Measurements from ENCODE around the gene DGCR6L. TPM values are rescaled to one million over a fixed set of nuclear protein-coding genes. Genes with fewer than 3 reads are reported as not detected.
"Not testable (repeated sequence)": the region's sequence is repeated elsewhere in the genome, so short reads cannot be mapped to it uniquely, and the experiment has no call there.

DGCR6L gene
- total RNA-seq, 1 donor from 2014 or later = 33.3 TPM

GRCh38 chr22:20307448-20308447 lies 12.1 kb downstream of the DGCR6L start:
- not testable (repeated sequence) for H3K27ac ChIP-seq (ENCODE audit: low read depth, low read length); H3K27me3 ChIP-seq (ENCODE audit: insufficient read depth, low read length); FAIRE-seq; H3K9ac ChIP-seq (ENCODE audit: low read length); H3K27ac Mint-ChIP-seq (ENCODE audit: unreplicated experiment); DNase-seq (ENCODE audit: low read depth); H2AFZ ChIP-seq (ENCODE audit: low read depth, low read length); H3K79me2 ChIP-seq (ENCODE audit: insufficient read depth, low read length); H3K36me3 Mint-ChIP-seq (ENCODE audit: low read depth, unreplicated experiment); H3K4me1 Mint-ChIP-seq (ENCODE audit: low read depth, unreplicated experiment); H3K27me3 Mint-ChIP-seq (ENCODE audit: low read depth, unreplicated experiment); H3K4me3 Mint-ChIP-seq (ENCODE audit: unreplicated experiment); H3K36me3 ChIP-seq (ENCODE audit: insufficient read depth, low read length); H4K20me1 ChIP-seq (ENCODE audit: insufficient read depth, low read length); H3K4me3 ChIP-seq (ENCODE audit: insufficient read depth, low read depth, low read length); H3K4me1 ChIP-seq (ENCODE audit: insufficient read depth, low read length); H3K4me2 ChIP-seq (ENCODE audit: low read length); H3K9me3 ChIP-seq (ENCODE audit: insufficient read depth, low read depth, low read length); H3K9me3 Mint-ChIP-seq (ENCODE audit: unreplicated experiment)

GRCh38 chr22:20306646-20307447 lies 13.0 kb downstream of the DGCR6L start:
- H3K9me3 ChIP-seq (ENCODE audit: insufficient read depth, low read depth, low read length); H3K4me1 Mint-ChIP-seq (ENCODE audit: low read depth, unreplicated experiment); H3K27me3 ChIP-seq (ENCODE audit: insufficient read depth, low read length); H3K9ac ChIP-seq (ENCODE audit: low read length); H3K4me3 ChIP-seq (ENCODE audit: insufficient read depth, low read depth, low read length); H3K4me1 ChIP-seq (ENCODE audit: insufficient read depth, low read length); H3K36me3 Mint-ChIP-seq (ENCODE audit: low read depth, unreplicated experiment); DNase-seq (ENCODE audit: low read depth); H3K27me3 Mint-ChIP-seq (ENCODE audit: low read depth, unreplicated experiment); H3K4me3 Mint-ChIP-seq (ENCODE audit: unreplicated experiment); H3K4me2 ChIP-seq (ENCODE audit: low read length); H3K36me3 ChIP-seq (ENCODE audit: insufficient read depth, low read length); H3K79me2 ChIP-seq (ENCODE audit: insufficient read depth, low read length); H3K9me3 Mint-ChIP-seq (ENCODE audit: unreplicated experiment); H4K20me1 ChIP-seq (ENCODE audit: insufficient read depth, low read length); H2AFZ ChIP-seq (ENCODE audit: low read depth, low read length); H3K27ac ChIP-seq (ENCODE audit: low read depth, low read length); H3K27ac Mint-ChIP-seq (ENCODE audit: unreplicated experiment); FAIRE-seq: not testable (repeated sequence)

- peaks cover under 1% of the 10 kb centered on the region for H3K27me3 ChIP-seq (ENCODE audit: insufficient read depth, low read length)
- FAIRE-seq (no peak), DNase-seq (ENCODE audit: low read depth) (no peak)
- no peaks in the 10 kb centered on the region for H4K20me1 ChIP-seq (ENCODE audit: insufficient read depth, low read length)
- H3K36me3 ChIP-seq (ENCODE audit: insufficient read depth, low read length) = no peaks in the 10 kb centered on the region
- H3K9ac ChIP-seq (ENCODE audit: low read length) = no peak overlapping the region
- no peak overlapping the region for H3K4me3 ChIP-seq (ENCODE audit: insufficient read depth, low read depth, low read length)
- Mint-ChIP-seq H3K4me3 (ENCODE audit: unreplicated experiment) (no peak overlapping the region), H3K9me3 (ENCODE audit: unreplicated experiment) (no peaks in the 10 kb centered on the region), H3K4me1 (ENCODE audit: low read depth, unreplicated experiment) (no peaks in the 10 kb centered on the region), H3K27me3 (ENCODE audit: low read depth, unreplicated experiment) (peaks cover 14% of the 10 kb centered on the region), H3K27ac (ENCODE audit: unreplicated experiment) (no peak overlapping the region), H3K36me3 (ENCODE audit: low read depth, unreplicated experiment) (no peaks in the 10 kb centered on the region)
- no peaks in the 10 kb centered on the region for H3K4me1 ChIP-seq (ENCODE audit: insufficient read depth, low read length)
- no peak overlapping the region for H2AFZ ChIP-seq (ENCODE audit: low read depth, low read length)
- no peaks in the 10 kb centered on the region for H3K79me2 ChIP-seq (ENCODE audit: insufficient read depth, low read length)
- no peaks in the 10 kb centered on the region for H3K9me3 ChIP-seq (ENCODE audit: insufficient read depth, low read depth, low read length)
- H3K4me2 ChIP-seq (ENCODE audit: low read length) = no peak overlapping the region
- H3K27ac ChIP-seq (ENCODE audit: low read depth, low read length) = no peak overlapping the region
- no peak for TF ChIP-seq EZH2 (IDR thresholded peaks at IDR 0.05; ENCODE audit: insufficient read depth, low read length)
- TF ChIP-seq, protein P1, sequence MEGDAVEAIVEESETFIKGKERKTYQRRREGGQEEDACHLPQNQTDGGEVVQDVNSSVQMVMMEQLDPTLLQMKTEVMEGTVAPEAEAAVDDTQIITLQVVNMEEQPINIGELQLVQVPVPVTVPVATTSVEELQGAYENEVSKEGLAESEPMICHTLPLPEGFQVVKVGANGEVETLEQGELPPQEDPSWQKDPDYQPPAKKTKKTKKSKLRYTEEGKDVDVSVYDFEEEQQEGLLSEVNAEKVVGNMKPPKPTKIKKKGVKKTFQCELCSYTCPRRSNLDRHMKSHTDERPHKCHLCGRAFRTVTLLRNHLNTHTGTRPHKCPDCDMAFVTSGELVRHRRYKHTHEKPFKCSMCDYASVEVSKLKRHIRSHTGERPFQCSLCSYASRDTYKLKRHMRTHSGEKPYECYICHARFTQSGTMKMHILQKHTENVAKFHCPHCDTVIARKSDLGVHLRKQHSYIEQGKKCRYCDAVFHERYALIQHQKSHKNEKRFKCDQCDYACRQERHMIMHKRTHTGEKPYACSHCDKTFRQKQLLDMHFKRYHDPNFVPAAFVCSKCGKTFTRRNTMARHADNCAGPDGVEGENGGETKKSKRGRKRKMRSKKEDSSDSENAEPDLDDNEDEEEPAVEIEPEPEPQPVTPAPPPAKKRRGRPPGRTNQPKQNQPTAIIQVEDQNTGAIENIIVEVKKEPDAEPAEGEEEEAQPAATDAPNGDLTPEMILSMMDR (IDR thresholded peaks at IDR 0.05; ENCODE audit: insufficient read depth, low read depth, low read length) = no peak
Measured at GRCh38 chr22:20305894-20306645, 13.8 kb downstream of the DGCR6L start.

DNA sequence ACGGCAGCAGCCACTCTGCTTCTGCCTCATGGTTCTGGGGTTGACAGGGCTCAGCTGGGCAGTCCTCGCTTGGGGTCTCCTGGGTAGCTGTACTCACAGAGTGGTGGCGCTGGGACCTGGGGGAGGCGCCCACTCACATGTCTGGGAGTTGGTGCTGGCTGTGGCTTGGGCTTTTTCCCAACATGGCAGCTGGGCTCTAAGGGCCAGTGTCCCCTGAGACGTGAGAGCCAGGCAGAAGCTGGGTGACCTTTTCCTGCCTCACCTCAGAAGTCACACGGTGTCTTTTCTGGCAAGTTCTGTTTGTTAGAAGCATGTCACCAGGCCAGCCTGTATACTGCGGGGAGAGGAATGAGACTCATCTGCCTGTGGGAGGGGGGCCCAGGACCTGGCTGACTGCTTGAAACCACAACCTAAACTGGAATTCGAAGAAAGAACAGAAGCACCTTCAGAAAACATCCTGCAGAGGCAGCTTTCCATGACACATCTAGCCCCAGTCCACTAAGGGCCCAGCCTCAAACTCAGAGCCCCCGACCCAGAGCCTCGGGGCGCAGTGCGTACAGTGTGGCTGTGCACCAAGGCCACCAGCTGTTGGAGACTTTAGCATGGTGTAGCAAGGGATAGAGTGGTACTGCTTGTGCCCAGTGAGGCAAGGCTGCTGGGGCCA lies 14.5 kb downstream of the DGCR6L start:
- not testable (repeated sequence) for H3K9me3 ChIP-seq (ENCODE audit: insufficient read depth, low read depth, low read length); H2AFZ ChIP-seq (ENCODE audit: low read depth, low read length); H3K79me2 ChIP-seq (ENCODE audit: insufficient read depth, low read length); H3K4me3 Mint-ChIP-seq (ENCODE audit: unreplicated experiment); H3K36me3 ChIP-seq (ENCODE audit: insufficient read depth, low read length); H3K27ac Mint-ChIP-seq (ENCODE audit: unreplicated experiment); H3K27me3 ChIP-seq (ENCODE audit: insufficient read depth, low read length); H3K27ac ChIP-seq (ENCODE audit: low read depth, low read length); H3K4me3 ChIP-seq (ENCODE audit: insufficient read depth, low read depth, low read length); DNase-seq (ENCODE audit: low read depth); H3K36me3 Mint-ChIP-seq (ENCODE audit: low read depth, unreplicated experiment); H3K4me1 Mint-ChIP-seq (ENCODE audit: low read depth, unreplicated experiment); H3K4me1 ChIP-seq (ENCODE audit: insufficient read depth, low read length); H3K4me2 ChIP-seq (ENCODE audit: low read length); H3K9me3 Mint-ChIP-seq (ENCODE audit: unreplicated experiment); H3K9ac ChIP-seq (ENCODE audit: low read length); FAIRE-seq; H4K20me1 ChIP-seq (ENCODE audit: insufficient read depth, low read length)
- H3K27me3 Mint-ChIP-seq (ENCODE audit: low read depth, unreplicated experiment) = peaks cover 18% of the 10 kb centered on the region

Measured in astrocyte (in vitro differentiated cells and primary cell).